Esophagus muscularis mucosa (tissue), 4 donors: ENCODE measurements around the gene THEM5.

Source experiments
- EP300 ChIP-seq: sonication (generic); formaldehyde crosslinking; IDR thresholded peaks from one replicate; pipeline ENCODE4 v1.6.1; 2017; ENCODE audit warnings: antibody characterized with exemption
- POLR2A ChIP-seq: fragments of 450-650 bp; IDR thresholded peaks from one replicate; pipeline ENCODE4 v1.6.1; 2017; ENCODE audit warnings: antibody characterized with exemption, moderate library complexity, mild to moderate bottlenecking, low read depth
- TF ChIP-seq, protein P1 (sequence below), 3 experiments: fragments of 200-600 bp in 2 of 3; fragments of 450-650 bp in 1 of 3; sonication (generic) in 2 of 3; IDR thresholded peaks; one replicate each; pipeline ENCODE4 v1.5.1; 2017 to 2019; ENCODE audit warnings: antibody characterized with exemption in 3 of 3, mild to moderate bottlenecking in 2 of 3, moderate library complexity in 1 of 3

DNA sequence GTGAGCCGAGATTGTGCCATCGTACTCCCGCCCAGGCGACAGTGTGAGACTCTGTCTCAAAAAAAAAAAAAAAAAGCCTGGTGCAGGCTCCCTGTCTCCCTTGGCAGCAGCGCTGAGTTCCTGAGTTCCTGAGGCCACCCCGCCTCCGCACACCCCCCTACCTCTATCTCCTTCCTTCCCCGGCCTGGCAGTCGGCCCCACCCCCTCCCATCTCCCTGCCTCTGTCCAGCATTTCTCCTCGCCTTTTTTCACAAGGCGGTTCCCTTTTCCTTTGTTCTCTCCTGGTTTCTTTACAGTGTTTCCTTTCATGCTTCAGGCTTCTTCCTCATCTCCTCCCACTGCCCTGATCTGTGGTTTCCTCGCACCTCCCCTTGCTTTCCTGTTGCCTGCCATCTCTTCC is 24.6 kb downstream of the THEM5 start:
- TF ChIP-seq POLR2A, result no peak
- TF ChIP-seq, protein P1, sequence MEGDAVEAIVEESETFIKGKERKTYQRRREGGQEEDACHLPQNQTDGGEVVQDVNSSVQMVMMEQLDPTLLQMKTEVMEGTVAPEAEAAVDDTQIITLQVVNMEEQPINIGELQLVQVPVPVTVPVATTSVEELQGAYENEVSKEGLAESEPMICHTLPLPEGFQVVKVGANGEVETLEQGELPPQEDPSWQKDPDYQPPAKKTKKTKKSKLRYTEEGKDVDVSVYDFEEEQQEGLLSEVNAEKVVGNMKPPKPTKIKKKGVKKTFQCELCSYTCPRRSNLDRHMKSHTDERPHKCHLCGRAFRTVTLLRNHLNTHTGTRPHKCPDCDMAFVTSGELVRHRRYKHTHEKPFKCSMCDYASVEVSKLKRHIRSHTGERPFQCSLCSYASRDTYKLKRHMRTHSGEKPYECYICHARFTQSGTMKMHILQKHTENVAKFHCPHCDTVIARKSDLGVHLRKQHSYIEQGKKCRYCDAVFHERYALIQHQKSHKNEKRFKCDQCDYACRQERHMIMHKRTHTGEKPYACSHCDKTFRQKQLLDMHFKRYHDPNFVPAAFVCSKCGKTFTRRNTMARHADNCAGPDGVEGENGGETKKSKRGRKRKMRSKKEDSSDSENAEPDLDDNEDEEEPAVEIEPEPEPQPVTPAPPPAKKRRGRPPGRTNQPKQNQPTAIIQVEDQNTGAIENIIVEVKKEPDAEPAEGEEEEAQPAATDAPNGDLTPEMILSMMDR (IDR thresholded peaks at IDR 0.05), result no peak
- no peak for TF ChIP-seq EP300
